WTC11 (cell line): ENCODE data around the gene P3R3URF. TPM values are rescaled to one million over a fixed set of nuclear protein-coding genes. Genes with fewer than 3 reads are reported as not detected.
A peak's percentile ranks its signal among the peaks of the same experiment; 100 is the strongest.

ENCODE experiments used
- AFF4 ChIP-seq: sonication (generic); formaldehyde crosslinking; IDR thresholded peaks from 2 replicates; pipeline ENCODE4 v1.8.1; 2023; ENCODE audit warnings: mild to moderate bottlenecking, missing genetic modification reagents, borderline replicate concordance
- E2F4 ChIP-seq: sonication (generic); formaldehyde crosslinking; IDR thresholded peaks from 2 replicates; pipeline ENCODE4 v1.8.1; 2022; ENCODE audit warnings: low read depth, mild to moderate bottlenecking, moderate library complexity, missing genetic modification reagents, borderline replicate concordance
- E2F5 ChIP-seq: sonication (generic); formaldehyde crosslinking; IDR thresholded peaks from 2 replicates; pipeline ENCODE4 v1.8.1; 2022; ENCODE audit warnings: mild to moderate bottlenecking, moderate library complexity, missing genetic modification reagents
- ESRRA ChIP-seq: sonication (generic); formaldehyde crosslinking; IDR thresholded peaks from 2 replicates; pipeline ENCODE4 v1.8.1; 2022; ENCODE audit warnings: mild to moderate bottlenecking, missing genetic modification reagents, borderline replicate concordance
- FOXJ3 ChIP-seq: sonication (generic); formaldehyde crosslinking; IDR thresholded peaks from 2 replicates; pipeline ENCODE4 v1.9.0; 2021; ENCODE audit warnings: missing genetic modification reagents, mild to moderate bottlenecking, borderline replicate concordance
- HMGA2 ChIP-seq: fragments of 250-450 bp; sonication (Bioruptor Pico); IDR thresholded peaks from 2 replicates; pipeline ENCODE4 v1.4.0; 2021; ENCODE audit warnings: mild to moderate bottlenecking, moderate library complexity
- JAZF1 ChIP-seq: fragments of 250-450 bp; sonication (Bioruptor Pico); IDR thresholded peaks from 2 replicates; pipeline ENCODE4 v1.9.0; 2021; ENCODE audit warnings: moderate library complexity, mild to moderate bottlenecking, inconsistent platforms
- NR2C2 ChIP-seq: sonication (generic); formaldehyde crosslinking; IDR thresholded peaks from 2 replicates; pipeline ENCODE4 v1.8.0; 2022; ENCODE audit warnings: mild to moderate bottlenecking, missing genetic modification reagents
- RORB ChIP-seq: fragments of 250-450 bp; sonication (Bioruptor Pico); IDR thresholded peaks from 2 replicates; pipeline ENCODE4 v1.9.0; 2021; ENCODE audit warnings: mild to moderate bottlenecking
- SMAD3 ChIP-seq: sonication (generic); formaldehyde crosslinking; IDR thresholded peaks from 2 replicates; pipeline ENCODE4 v1.8.0; 2022; ENCODE audit warnings: missing genetic modification reagents, mild to moderate bottlenecking, borderline replicate concordance
- SP1 ChIP-seq: sonication (generic); formaldehyde crosslinking; conservative IDR thresholded peaks from 2 replicates; pipeline ENCODE4 v1.8.1; 2022; ENCODE audit warnings: missing genetic modification reagents
- ZNF138 ChIP-seq: sonication (generic); formaldehyde crosslinking; conservative IDR thresholded peaks from 2 replicates; pipeline ENCODE4 v1.8.1; 2022; ENCODE audit warnings: mild to moderate bottlenecking, moderate library complexity, missing genetic modification reagents
- ZNF263 ChIP-seq: sonication (generic); formaldehyde crosslinking; IDR thresholded peaks from 2 replicates; pipeline ENCODE4 v1.8.1; 2022; ENCODE audit warnings: low read depth, mild to moderate bottlenecking, moderate library complexity, missing genetic modification reagents
- ZNF425 ChIP-seq: fragments of 250-450 bp; sonication (Bioruptor Pico); conservative IDR thresholded peaks from 2 replicates; pipeline ENCODE4 v1.9.0; 2021; ENCODE audit warnings: mild to moderate bottlenecking
- total RNA-seq: library from RNA; stranded (reverse); gene quantifications from 3 replicates; pipeline ENCODE4 v1.2.3, GENCODE V29; 2021
- TF ChIP-seq, protein P1 (sequence below): fragments of 250-450 bp; sonication (Bioruptor Pico); IDR thresholded peaks from 2 replicates; pipeline ENCODE4 v1.9.0; 2021; ENCODE audit warnings: mild to moderate bottlenecking
- TF ChIP-seq, protein P2 (sequence below): sonication (generic); formaldehyde crosslinking; IDR thresholded peaks from 2 replicates; pipeline ENCODE4 v1.8.1; 2023; ENCODE audit warnings: mild to moderate bottlenecking, missing genetic modification reagents
- TF ChIP-seq, protein P3 (sequence below): sonication (generic); formaldehyde crosslinking; IDR thresholded peaks from 2 replicates; pipeline ENCODE4 v1.8.0; 2023; ENCODE audit warnings: missing genetic modification reagents
- TF ChIP-seq, protein P4 (sequence below): sonication (generic); formaldehyde crosslinking; IDR thresholded peaks from 2 replicates; pipeline ENCODE4 v1.8.1; 2023; ENCODE audit warnings: mild to moderate bottlenecking, missing genetic modification reagents, moderate library complexity
- TF ChIP-seq, protein P5 (sequence below): fragments of 250-450 bp; sonication (Bioruptor Pico); IDR thresholded peaks from 2 replicates; pipeline ENCODE4 v2.1.2; 2022; ENCODE audit warnings: mild to moderate bottlenecking, moderate library complexity

The P3R3URF gene
- total RNA-seq, 1 experiment from 2014 or later: not detected

GRCh38 chr1:46132529-46133180 is 43.6 kb downstream of the P3R3URF start, which contains the start of gene PIK3R3 (continued):
- TF ChIP-seq AFF4 (CRISPR knock-in tag) (no peak), E2F5 (CRISPR knock-in tag) (peak; percentile 97), NR2C2 (no peak), FOXJ3 (CRISPR knock-in tag) (peak; percentile 91), SP1 (CRISPR knock-in tag) (peak; percentile 85; the same call in 1 of the 2 replicates), SMAD3 (CRISPR knock-in tag) (peak; percentile 95), ZNF263 (peak; percentile 49; the same call in 1 of the 2 replicates), JAZF1 (CRISPR knock-in tag) (no peak), ZNF138 (CRISPR knock-in tag) (no peak), RORB (CRISPR knock-in tag) (peak; percentile 68; the same call in 1 of the 2 replicates), ZNF425 (no peak), E2F4 (0 out of 2 replicates have a peak, but pooled peaks have one; percentile 42), HMGA2 (CRISPR knock-in tag) (no peak; the same call in 1 of the 2 replicates), ESRRA (CRISPR knock-in tag) (no peak; the same call in 1 of the 2 replicates)
- TF ChIP-seq, protein P1, sequence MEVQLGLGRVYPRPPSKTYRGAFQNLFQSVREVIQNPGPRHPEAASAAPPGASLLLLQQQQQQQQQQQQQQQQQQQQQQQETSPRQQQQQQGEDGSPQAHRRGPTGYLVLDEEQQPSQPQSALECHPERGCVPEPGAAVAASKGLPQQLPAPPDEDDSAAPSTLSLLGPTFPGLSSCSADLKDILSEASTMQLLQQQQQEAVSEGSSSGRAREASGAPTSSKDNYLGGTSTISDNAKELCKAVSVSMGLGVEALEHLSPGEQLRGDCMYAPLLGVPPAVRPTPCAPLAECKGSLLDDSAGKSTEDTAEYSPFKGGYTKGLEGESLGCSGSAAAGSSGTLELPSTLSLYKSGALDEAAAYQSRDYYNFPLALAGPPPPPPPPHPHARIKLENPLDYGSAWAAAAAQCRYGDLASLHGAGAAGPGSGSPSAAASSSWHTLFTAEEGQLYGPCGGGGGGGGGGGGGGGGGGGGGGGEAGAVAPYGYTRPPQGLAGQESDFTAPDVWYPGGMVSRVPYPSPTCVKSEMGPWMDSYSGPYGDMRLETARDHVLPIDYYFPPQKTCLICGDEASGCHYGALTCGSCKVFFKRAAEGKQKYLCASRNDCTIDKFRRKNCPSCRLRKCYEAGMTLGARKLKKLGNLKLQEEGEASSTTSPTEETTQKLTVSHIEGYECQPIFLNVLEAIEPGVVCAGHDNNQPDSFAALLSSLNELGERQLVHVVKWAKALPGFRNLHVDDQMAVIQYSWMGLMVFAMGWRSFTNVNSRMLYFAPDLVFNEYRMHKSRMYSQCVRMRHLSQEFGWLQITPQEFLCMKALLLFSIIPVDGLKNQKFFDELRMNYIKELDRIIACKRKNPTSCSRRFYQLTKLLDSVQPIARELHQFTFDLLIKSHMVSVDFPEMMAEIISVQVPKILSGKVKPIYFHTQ (CRISPR knock-in tag): no peak
- TF ChIP-seq, protein P2, sequence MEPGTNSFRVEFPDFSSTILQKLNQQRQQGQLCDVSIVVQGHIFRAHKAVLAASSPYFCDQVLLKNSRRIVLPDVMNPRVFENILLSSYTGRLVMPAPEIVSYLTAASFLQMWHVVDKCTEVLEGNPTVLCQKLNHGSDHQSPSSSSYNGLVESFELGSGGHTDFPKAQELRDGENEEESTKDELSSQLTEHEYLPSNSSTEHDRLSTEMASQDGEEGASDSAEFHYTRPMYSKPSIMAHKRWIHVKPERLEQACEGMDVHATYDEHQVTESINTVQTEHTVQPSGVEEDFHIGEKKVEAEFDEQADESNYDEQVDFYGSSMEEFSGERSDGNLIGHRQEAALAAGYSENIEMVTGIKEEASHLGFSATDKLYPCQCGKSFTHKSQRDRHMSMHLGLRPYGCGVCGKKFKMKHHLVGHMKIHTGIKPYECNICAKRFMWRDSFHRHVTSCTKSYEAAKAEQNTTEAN: peak; percentile 92; the same call in 1 of the 2 replicates
- TF ChIP-seq, protein P3, sequence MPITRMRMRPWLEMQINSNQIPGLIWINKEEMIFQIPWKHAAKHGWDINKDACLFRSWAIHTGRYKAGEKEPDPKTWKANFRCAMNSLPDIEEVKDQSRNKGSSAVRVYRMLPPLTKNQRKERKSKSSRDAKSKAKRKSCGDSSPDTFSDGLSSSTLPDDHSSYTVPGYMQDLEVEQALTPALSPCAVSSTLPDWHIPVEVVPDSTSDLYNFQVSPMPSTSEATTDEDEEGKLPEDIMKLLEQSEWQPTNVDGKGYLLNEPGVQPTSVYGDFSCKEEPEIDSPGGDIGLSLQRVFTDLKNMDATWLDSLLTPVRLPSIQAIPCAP: no peak
- TF ChIP-seq, protein P4, sequence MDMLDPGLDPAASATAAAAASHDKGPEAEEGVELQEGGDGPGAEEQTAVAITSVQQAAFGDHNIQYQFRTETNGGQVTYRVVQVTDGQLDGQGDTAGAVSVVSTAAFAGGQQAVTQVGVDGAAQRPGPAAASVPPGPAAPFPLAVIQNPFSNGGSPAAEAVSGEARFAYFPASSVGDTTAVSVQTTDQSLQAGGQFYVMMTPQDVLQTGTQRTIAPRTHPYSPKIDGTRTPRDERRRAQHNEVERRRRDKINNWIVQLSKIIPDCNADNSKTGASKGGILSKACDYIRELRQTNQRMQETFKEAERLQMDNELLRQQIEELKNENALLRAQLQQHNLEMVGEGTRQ (CRISPR knock-in tag): no peak
- TF ChIP-seq, protein P5, sequence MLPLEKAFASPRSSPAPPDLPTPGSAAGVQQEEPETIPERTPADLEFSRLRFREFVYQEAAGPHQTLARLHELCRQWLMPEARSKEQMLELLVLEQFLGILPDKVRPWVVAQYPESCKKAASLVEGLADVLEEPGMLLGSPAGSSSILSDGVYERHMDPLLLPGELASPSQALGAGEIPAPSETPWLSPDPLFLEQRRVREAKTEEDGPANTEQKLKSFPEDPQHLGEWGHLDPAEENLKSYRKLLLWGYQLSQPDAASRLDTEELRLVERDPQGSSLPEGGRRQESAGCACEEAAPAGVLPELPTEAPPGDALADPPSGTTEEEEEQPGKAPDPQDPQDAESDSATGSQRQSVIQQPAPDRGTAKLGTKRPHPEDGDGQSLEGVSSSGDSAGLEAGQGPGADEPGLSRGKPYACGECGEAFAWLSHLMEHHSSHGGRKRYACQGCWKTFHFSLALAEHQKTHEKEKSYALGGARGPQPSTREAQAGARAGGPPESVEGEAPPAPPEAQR (CRISPR knock-in tag): no peak
